HCT116 (cell line): ENCODE measurements around the gene REEP5.

ENCODE experiments used
- POLR2A ChIP-seq: IDR thresholded peaks from 2 replicates; pipeline ENCODE4 v1.7.0; 2011; ENCODE audit warnings: borderline replicate concordance; ENCODE audit not compliant: insufficient read depth, insufficient read length; ENCODE audit errors: extremely low read depth
- POLR2AphosphoS5 ChIP-seq: IDR thresholded peaks from 2 replicates; pipeline ENCODE4 v1.6.1; 2011; ENCODE audit warnings: mild to moderate bottlenecking, low read depth, low read length, moderate library complexity

DNA sequence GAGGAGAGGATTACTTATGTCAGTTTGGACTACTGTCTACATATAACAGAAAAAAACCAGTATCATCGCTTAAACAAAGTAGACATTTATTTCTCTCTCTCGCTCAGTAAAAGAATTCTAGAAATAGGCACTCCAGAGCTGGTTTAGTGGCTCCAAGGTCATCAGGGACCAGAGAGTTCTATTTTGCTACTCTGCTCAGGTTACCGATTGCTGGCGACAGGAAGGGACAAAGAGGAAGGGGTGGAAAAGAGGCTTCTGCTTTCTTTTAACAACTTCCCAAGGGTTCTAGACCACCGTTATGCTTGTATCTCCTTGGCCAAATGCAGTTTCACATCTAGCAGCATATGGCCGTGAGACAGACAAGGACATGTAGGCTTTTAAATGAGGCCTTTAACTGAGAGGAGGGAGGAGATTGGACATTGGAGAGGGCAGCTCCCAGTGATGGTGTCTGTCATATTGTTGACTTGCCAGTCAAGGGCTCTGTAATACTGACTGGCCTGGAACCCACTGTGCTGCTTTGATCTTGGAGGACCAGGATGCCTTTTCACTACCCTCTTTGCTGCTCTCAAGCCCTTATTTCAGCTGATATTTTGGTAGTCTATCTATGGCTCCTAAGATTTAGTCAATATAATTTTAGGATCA lies 39.0 kb upstream of the REEP5 start:
- TF ChIP-seq POLR2AphosphoS5, result no peak
- TF ChIP-seq POLR2A, result no peak
